ENCODE measurements around the gene PLA2G2F. TPM values are rescaled to one million over a fixed set of nuclear protein-coding genes. Genes with fewer than 3 reads are reported as not detected.

PLA2G2F gene
- total RNA-seq, 4 donors from 2014 or later = not detected

- 63 to 73% methylated on average over 3 to 4 of the region's 4 CpGs for WGBS, 2 donors
- H3K4me1 ChIP-seq = no peaks in the 10 kb centered on the region
- TF ChIP-seq POLR2A (IDR thresholded peaks at IDR 0.05) = no peak
- TF ChIP-seq, protein P1, sequence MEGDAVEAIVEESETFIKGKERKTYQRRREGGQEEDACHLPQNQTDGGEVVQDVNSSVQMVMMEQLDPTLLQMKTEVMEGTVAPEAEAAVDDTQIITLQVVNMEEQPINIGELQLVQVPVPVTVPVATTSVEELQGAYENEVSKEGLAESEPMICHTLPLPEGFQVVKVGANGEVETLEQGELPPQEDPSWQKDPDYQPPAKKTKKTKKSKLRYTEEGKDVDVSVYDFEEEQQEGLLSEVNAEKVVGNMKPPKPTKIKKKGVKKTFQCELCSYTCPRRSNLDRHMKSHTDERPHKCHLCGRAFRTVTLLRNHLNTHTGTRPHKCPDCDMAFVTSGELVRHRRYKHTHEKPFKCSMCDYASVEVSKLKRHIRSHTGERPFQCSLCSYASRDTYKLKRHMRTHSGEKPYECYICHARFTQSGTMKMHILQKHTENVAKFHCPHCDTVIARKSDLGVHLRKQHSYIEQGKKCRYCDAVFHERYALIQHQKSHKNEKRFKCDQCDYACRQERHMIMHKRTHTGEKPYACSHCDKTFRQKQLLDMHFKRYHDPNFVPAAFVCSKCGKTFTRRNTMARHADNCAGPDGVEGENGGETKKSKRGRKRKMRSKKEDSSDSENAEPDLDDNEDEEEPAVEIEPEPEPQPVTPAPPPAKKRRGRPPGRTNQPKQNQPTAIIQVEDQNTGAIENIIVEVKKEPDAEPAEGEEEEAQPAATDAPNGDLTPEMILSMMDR (IDR thresholded peaks at IDR 0.05) = no peak
- intact Hi-C loops (cut with DNase I) = no loop called here
- H3K4me3 ChIP-seq (replicated peaks in 1 of 3) = no peak overlapping the region
- DNase-seq = no peak
- H3K27me3 ChIP-seq = no peaks in the 10 kb centered on the region
- no peaks in the 10 kb centered on the region for H3K36me3 ChIP-seq
- no peak overlapping the region for H3K27ac ChIP-seq
- no peaks in the 10 kb centered on the region for H3K9me3 ChIP-seq
Measured at GRCh38 chr1:20137055-20137454, 2.1 kb upstream of the PLA2G2F start.

GRCh38 chr1:20137604-20138003, 1.5 kb upstream of the PLA2G2F start:
- H3K4me1 ChIP-seq = no peaks in the 10 kb centered on the region
- no peak overlapping the region for H3K27ac ChIP-seq
- H3K27me3 ChIP-seq = no peaks in the 10 kb centered on the region
- no peak for TF ChIP-seq POLR2A (IDR thresholded peaks at IDR 0.05)
- TF ChIP-seq, protein P1 (IDR thresholded peaks at IDR 0.05) = no peak
- H3K9me3 ChIP-seq = no peaks in the 10 kb centered on the region
- intact Hi-C loops (cut with DNase I) = no loop called here
- no peak for DNase-seq
- H3K4me3 ChIP-seq (replicated peaks in 1 of 3) = no peak overlapping the region
- H3K36me3 ChIP-seq = no peaks in the 10 kb centered on the region
- whole genome bisulfite sequencing, 2 donors = 82 to 95% methylated on average over 1 of the region's 1 CpG

DNA sequence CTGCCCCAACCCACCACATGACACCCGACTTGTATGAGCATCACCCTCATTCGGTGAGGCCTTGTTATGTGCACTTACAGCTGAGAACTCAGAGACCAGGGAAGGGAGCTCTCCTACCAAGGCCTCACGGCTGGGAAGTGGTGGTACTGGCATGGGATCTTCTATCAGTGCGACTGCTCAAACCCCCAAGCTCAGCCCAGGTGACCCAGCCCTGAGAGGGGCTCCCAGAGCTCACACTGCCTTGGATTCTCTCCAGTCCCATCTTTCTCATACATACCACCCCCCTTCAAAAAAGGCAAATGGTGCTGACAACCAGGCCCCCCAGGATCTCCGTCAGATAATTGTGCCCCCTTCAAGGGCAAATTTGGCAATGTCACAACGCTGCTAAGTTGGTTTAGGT, 777 bp upstream of the PLA2G2F start:
- Histone ChIP-seq H3K9me3 (no peaks in the 10 kb centered on the region), H3K4me1 (no peaks in the 10 kb centered on the region), H3K27ac (no peak overlapping the region), H3K36me3 (no peaks in the 10 kb centered on the region), H3K4me3 (replicated peaks in 1 of 3) (no peak overlapping the region), H3K27me3 (no peaks in the 10 kb centered on the region)
- intact Hi-C loops (cut with DNase I) = no loop called here
- no peak for DNase-seq
- 93 to 96% methylated on average over 6 of the region's 6 CpGs for WGBS, 2 donors
- TF ChIP-seq, protein P1 (IDR thresholded peaks at IDR 0.05) = no peak
- TF ChIP-seq POLR2A (IDR thresholded peaks at IDR 0.05) = no peak

DNA sequence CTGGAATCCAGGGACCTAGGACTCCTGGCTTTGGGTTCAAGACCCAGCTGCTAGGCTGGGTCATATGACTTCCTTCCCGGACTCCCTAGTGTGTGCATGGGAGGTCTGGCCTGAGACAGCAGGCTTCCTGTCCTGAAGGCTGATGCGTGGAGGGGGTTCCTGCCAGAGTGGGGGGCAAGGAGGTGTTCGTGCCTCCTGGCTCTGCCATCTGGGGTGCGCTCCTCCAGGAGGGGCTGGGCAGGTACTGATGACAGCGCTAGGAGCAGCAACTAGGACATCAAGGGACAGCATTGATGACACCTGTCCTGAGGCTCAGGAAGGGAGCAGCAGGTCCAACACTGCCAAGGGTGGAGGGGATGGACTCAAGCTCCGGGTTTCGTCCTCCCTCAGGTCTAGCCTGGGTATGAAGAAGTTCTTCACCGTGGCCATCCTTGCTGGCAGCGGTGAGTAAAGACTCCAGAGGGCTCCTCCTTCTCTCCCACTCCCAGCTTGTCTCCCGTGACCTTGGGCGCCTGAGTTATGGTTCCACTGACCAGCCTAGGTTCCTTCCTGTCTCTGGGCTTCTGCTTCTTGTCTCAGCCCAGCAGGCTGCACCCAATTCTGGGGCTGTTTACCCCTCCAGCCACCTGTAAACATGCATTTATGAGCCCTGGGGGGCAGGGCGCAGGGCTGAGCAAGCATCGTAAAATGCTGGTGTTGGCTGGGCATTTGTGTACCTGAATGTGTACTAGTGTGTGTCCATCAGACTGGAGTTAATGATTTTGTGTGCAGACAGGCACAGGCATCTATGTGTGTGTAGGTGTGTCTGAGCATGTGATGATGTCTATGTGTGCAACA, 871 bp downstream of the PLA2G2F start:
- intact Hi-C loops (cut with DNase I) = no loop called here
- Histone ChIP-seq H3K4me1 (no peaks in the 10 kb centered on the region), H3K36me3 (no peaks in the 10 kb centered on the region), H3K27me3 (no peaks in the 10 kb centered on the region), H3K27ac (no peak overlapping the region), H3K4me3 (replicated peaks in 1 of 3) (no peak overlapping the region), H3K9me3 (no peaks in the 10 kb centered on the region)
- no peak for DNase-seq
- no peak for TF ChIP-seq POLR2A (IDR thresholded peaks at IDR 0.05)
- TF ChIP-seq, protein P1 (IDR thresholded peaks at IDR 0.05) = no peak
- WGBS, 2 donors = 87 to 90% methylated on average over 9 to 12 of the region's 13 CpGs

DNA sequence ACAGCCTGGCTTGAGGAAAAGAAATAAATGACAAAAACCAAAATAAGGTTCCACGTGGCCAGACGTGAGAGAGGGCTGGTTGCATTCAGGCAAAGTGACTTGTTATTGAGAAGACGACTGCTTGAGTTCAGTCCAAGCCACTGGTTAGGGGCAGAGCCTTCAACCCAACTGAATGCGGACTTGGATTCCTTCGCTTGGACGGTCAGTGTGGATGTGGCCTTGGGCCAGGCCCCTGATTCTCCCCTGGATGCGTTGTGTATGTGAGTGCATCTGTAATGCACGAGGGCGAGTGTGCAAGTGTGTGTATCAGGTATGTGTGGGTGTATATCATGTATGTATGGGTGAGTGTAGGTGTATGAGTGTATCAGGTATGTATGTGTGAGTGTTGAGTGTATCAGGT, 1.9 kb downstream of the PLA2G2F start:
- DNase-seq = no peak
- intact Hi-C loops (cut with DNase I) = no loop called here
- 55 to 58% methylated on average over 9 of the region's 9 CpGs for WGBS, 2 donors
- no peak overlapping the region for H3K27ac ChIP-seq
- no peaks in the 10 kb centered on the region for H3K4me1 ChIP-seq
- no peak for TF ChIP-seq POLR2A (IDR thresholded peaks at IDR 0.05)
- TF ChIP-seq, protein P1 (IDR thresholded peaks at IDR 0.05) = no peak
- no peaks in the 10 kb centered on the region for H3K36me3 ChIP-seq
- no peak overlapping the region for H3K4me3 ChIP-seq (replicated peaks in 1 of 3)
- no peaks in the 10 kb centered on the region for H3K27me3 ChIP-seq
- no peaks in the 10 kb centered on the region for H3K9me3 ChIP-seq
